IMR-90 (cell line): Measurements from ENCODE around the gene EFCAB5. TPM values are rescaled to one million over a fixed set of nuclear protein-coding genes. Genes with fewer than 3 reads are reported as not detected.

Experiments
- ATAC-seq: fragments of 200-7000 bp; cut with Tn5 transposase; 2 replicates; pipeline ENCODE4 v1.9.1; 2020; ENCODE audit warnings: low read depth, mild to moderate bottlenecking, moderate library complexity
- BruUV-seq: library from RNA; stranded (reverse); fragments of 400-500 nt; replicated peaks from 2 replicates; lab custom pipeline; 2021; lab: Mats Ljungman, UMichigan
- CTCF ChIA-PET: fragments of 300-600 bp; formaldehyde crosslinking; extraction: SDS; loops from one replicate; lab custom pipeline; 2021; ENCODE audit warnings: antibody characterized with exemption; lab: Yijun Ruan, JAX
- POLR2A ChIA-PET: fragments of 300-600 bp; sonication (Branson Sonifier 250); formaldehyde crosslinking; loops from one replicate; lab custom pipeline; 2022; ENCODE audit warnings: antibody characterized with exemption; ENCODE audit not compliant: unreplicated experiment; lab: Charles Lee
- DNase-seq: peaks from one replicate; pipeline ENCODE4 v3.0.0; 2013
- H2AFZ ChIP-seq: replicated peaks from 2 replicates; pipeline ENCODE3; 2013; ENCODE audit warnings: low read length, mild to moderate bottlenecking; ENCODE audit not compliant: poor library complexity
- H2AK5ac ChIP-seq: 2 replicates; pipeline ENCODE4 v1.6.1; 2013; ENCODE audit warnings: low read depth, low read length, inconsistent platforms
- H2AK9ac ChIP-seq: replicated peaks from 2 replicates; pipeline ENCODE3; 2013; ENCODE audit warnings: mild to moderate bottlenecking, low read depth, low read length, moderate library complexity; ENCODE audit not compliant: poor library complexity
- H2BK120ac ChIP-seq: 2 replicates; pipeline ENCODE4 v1.6.1; 2013; ENCODE audit warnings: low read depth, low read length, inconsistent platforms
- H2BK15ac ChIP-seq: 3 replicates; pipeline ENCODE4 v1.6.1; 2013; ENCODE audit warnings: low read depth, low read length, inconsistent platforms
- H2BK20ac ChIP-seq: 2 replicates; pipeline ENCODE4 v1.6.1; 2013; ENCODE audit warnings: low read depth, mild to moderate bottlenecking, inconsistent platforms, low read length, moderate library complexity
- H2BK5ac ChIP-seq: 2 replicates; pipeline ENCODE4 v1.6.1; 2013; ENCODE audit warnings: mild to moderate bottlenecking, low read depth, low read length, inconsistent platforms; ENCODE audit not compliant: poor library complexity, severe bottlenecking
- H3K14ac ChIP-seq: replicated peaks from 2 replicates; pipeline ENCODE4 v1.6.1; 2013; ENCODE audit warnings: low read depth, low read length, inconsistent platforms
- H3K18ac ChIP-seq: 2 replicates; pipeline ENCODE4 v1.6.1; 2013; ENCODE audit warnings: low read depth, low read length, control low read depth
- H3K23ac ChIP-seq: 2 replicates; pipeline ENCODE4 v1.6.1; 2013; ENCODE audit warnings: low read depth, low read length, inconsistent platforms
- H3K27ac ChIP-seq: 2 replicates; pipeline ENCODE4 v1.5.1; 2013; ENCODE audit warnings: mild to moderate bottlenecking, control low read depth, low read length; ENCODE audit not compliant: insufficient read depth
- H3K27me3 ChIP-seq: 2 replicates; pipeline ENCODE4 v1.6.1; 2013; ENCODE audit warnings: low read length; ENCODE audit not compliant: control insufficient read depth, insufficient read depth
- H3K36me3 ChIP-seq: 2 replicates; pipeline ENCODE4 v1.6.1; 2013; ENCODE audit warnings: low read length, mixed read lengths; ENCODE audit not compliant: control insufficient read depth, insufficient read depth
- H3K4ac ChIP-seq: 2 replicates; pipeline ENCODE4 v1.6.1; 2013; ENCODE audit warnings: low read depth, low read length, inconsistent platforms
- H3K4me1 ChIP-seq: 2 replicates; pipeline ENCODE4 v1.6.1; 2013; ENCODE audit warnings: low read length, mixed read lengths; ENCODE audit not compliant: control insufficient read depth, insufficient read depth
- H3K4me2 ChIP-seq: 2 replicates; pipeline ENCODE4 v1.6.1; 2013; ENCODE audit warnings: low read depth, mild to moderate bottlenecking, control low read depth, low read length, moderate library complexity
- H3K4me3 ChIP-seq: 2 replicates; pipeline ENCODE4 v1.5.1; 2013; ENCODE audit warnings: low read depth, mild to moderate bottlenecking, control low read depth, low read length, moderate library complexity; ENCODE audit not compliant: insufficient read depth
- H3K56ac ChIP-seq: 2 replicates; pipeline ENCODE4 v1.6.1; 2013; ENCODE audit warnings: low read length, inconsistent platforms; ENCODE audit not compliant: insufficient read depth; ENCODE audit errors: extremely low read depth
- H3K79me1 ChIP-seq, 2 experiments: 2 replicates each; pipeline ENCODE4 v1.6.1; 2013; ENCODE audit warnings: low read length in 2 of 2, inconsistent platforms in 1 of 2, low read depth in 1 of 2
- H3K9ac ChIP-seq: 2 replicates; pipeline ENCODE4 v1.6.1; 2013; ENCODE audit warnings: low read depth, low read length, control low read depth
- H3K9me1 ChIP-seq: 2 replicates; pipeline ENCODE4 v1.6.1; 2013; ENCODE audit warnings: low read length, inconsistent platforms; ENCODE audit not compliant: insufficient read depth
- H3K9me3 ChIP-seq: 2 replicates; pipeline ENCODE4 v1.6.1; 2013; ENCODE audit warnings: low read length; ENCODE audit not compliant: control insufficient read depth, insufficient read depth
- H4K20me1 ChIP-seq: 2 replicates; pipeline ENCODE4 v1.6.1; 2013; ENCODE audit warnings: low read length, inconsistent platforms; ENCODE audit not compliant: insufficient read depth
- H4K5ac ChIP-seq: 2 replicates; pipeline ENCODE4 v1.6.1; 2013; ENCODE audit warnings: mild to moderate bottlenecking, low read depth, low read length, control low read depth
- H4K8ac ChIP-seq, 2 experiments: 2 replicates each; pipeline ENCODE4 v1.6.1; 2013; ENCODE audit warnings: low read depth in 2 of 2, low read length in 2 of 2, control low read depth in 1 of 2, inconsistent platforms in 1 of 2
- H4K91ac ChIP-seq: 2 replicates; pipeline ENCODE4 v1.6.1; 2013; ENCODE audit warnings: low read depth, low read length, inconsistent platforms; ENCODE audit not compliant: insufficient read depth
- BHLHE40 ChIP-seq: fragments of 150-350 bp; IDR thresholded peaks from 2 replicates; pipeline ENCODE4 v1.6.1; 2016; ENCODE audit warnings: mild to moderate bottlenecking, low read depth, low read length
- CEBPB ChIP-seq: IDR thresholded peaks from 2 replicates; pipeline ENCODE4 v1.6.1; 2012; ENCODE audit warnings: low read depth, low read length, improper control_type of control experiment
- CHD1 ChIP-seq: IDR thresholded peaks from 2 replicates; pipeline ENCODE4 v1.6.1; 2012; ENCODE audit warnings: low read depth, low read length, improper control_type of control experiment
- CTCF ChIP-seq: conservative IDR thresholded peaks from 2 replicates; pipeline ENCODE4 v1.5.1; 2012; ENCODE audit warnings: mild to moderate bottlenecking, low read depth, low read length, improper control_type of control experiment
- ELK1 ChIP-seq: fragments of 150-350 bp; IDR thresholded peaks from 2 replicates; pipeline ENCODE4 v1.6.1; 2016; ENCODE audit warnings: low read depth, mild to moderate bottlenecking, low read length, moderate library complexity, borderline replicate concordance
- FOS ChIP-seq: fragments of 150-350 bp; IDR thresholded peaks from 2 replicates; pipeline ENCODE4 v1.6.1; 2016; ENCODE audit warnings: low read depth, low read length
- MAFK ChIP-seq: IDR thresholded peaks from 2 replicates; pipeline ENCODE4 v1.6.1; 2012; ENCODE audit warnings: low read depth, low read length, improper control_type of control experiment
- MAZ ChIP-seq: IDR thresholded peaks from 2 replicates; pipeline ENCODE4 v1.6.1; 2012; ENCODE audit warnings: low read depth, mild to moderate bottlenecking, low read length, improper control_type of control experiment, moderate library complexity, borderline replicate concordance
- NFE2L2 ChIP-seq: fragments of 150-350 bp; IDR thresholded peaks from 2 replicates; pipeline ENCODE4 v1.6.1; 2016; ENCODE audit warnings: low read depth, mild to moderate bottlenecking, low read length
- POLR2A ChIP-seq: IDR thresholded peaks from 2 replicates; pipeline ENCODE4 v1.6.1; 2012; ENCODE audit warnings: mild to moderate bottlenecking, low read depth, low read length
- RCOR1 ChIP-seq: IDR thresholded peaks from 2 replicates; pipeline ENCODE4 v1.6.1; 2012; ENCODE audit warnings: mild to moderate bottlenecking, low read length, improper control_type of control experiment; ENCODE audit not compliant: insufficient replicate concordance
- RFX5 ChIP-seq: IDR thresholded peaks from 2 replicates; pipeline ENCODE4 v1.8.0; 2012; ENCODE audit warnings: low read depth, mild to moderate bottlenecking, low read length, moderate library complexity
- SMC3 ChIP-seq: fragments of 150-350 bp; IDR thresholded peaks from 2 replicates; pipeline ENCODE4 v1.6.1; 2016; ENCODE audit warnings: low read depth, mild to moderate bottlenecking, antibody characterized with exemption, low read length, moderate library complexity
- USF2 ChIP-seq: fragments of 150-350 bp; IDR thresholded peaks from 2 replicates; pipeline ENCODE4 v1.6.1; 2017; ENCODE audit warnings: mild to moderate bottlenecking, antibody characterized with exemption, low read length, low read depth
- WGBS, 2 experiments: methylation state at CpG; one replicate each; pipeline versions ENCODE4 v1.1.5 to v1.1.7; 2013; ENCODE audit warnings: missing lambda C conversion rate in 2 of 2; ENCODE audit not compliant: insufficient read length in 1 of 2; ENCODE audit errors: extremely low coverage in 2 of 2; 5-methylcytosine and 5-hydroxymethylcytosine counted together
- dilution Hi-C: fragments of 300-500 bp; cut with HindIII; formaldehyde crosslinking; loops from one replicate; pipeline ENCODE4 v1.14.3; 2018; ENCODE audit warnings: low sequenced_read_pairs; ENCODE audit not compliant: unreplicated experiment
- in situ Hi-C: fragments of 300-500 bp; cut with MboI; formaldehyde crosslinking; loops from 3 replicates; pipeline ENCODE4 v1.14.3; 2019; ENCODE audit warnings: low sequenced_read_pairs, inconsistent platforms, mixed read lengths
- intact Hi-C: fragments of 100-400 bp; cut with micrococcal nuclease; formaldehyde crosslinking; loops from 2 replicates; pipeline ENCODE4 v1.10.0; 2022
- polyA plus RNA-seq, 3 experiments: library from polyadenylated mRNA; depleted of rRNA; stranded (reverse); fragments of >200 nt; gene quantifications; 2 replicates each; pipeline ENCODE4 v1.2.3, GENCODE V29; 2012; ENCODE audit warnings: low replicate concordance in 1 of 3
- total RNA-seq: library from RNA; depleted of rRNA; stranded (reverse); fragments of >200 nt; gene quantifications from 2 replicates; pipeline ENCODE4 v1.2.3, GENCODE V29; 2012

EFCAB5 gene
- total and polyA plus RNA-seq, 2 of the 4 experiments (the other 2 are of a cell fraction) = 0.14 TPM; not detected in 1

DNA sequence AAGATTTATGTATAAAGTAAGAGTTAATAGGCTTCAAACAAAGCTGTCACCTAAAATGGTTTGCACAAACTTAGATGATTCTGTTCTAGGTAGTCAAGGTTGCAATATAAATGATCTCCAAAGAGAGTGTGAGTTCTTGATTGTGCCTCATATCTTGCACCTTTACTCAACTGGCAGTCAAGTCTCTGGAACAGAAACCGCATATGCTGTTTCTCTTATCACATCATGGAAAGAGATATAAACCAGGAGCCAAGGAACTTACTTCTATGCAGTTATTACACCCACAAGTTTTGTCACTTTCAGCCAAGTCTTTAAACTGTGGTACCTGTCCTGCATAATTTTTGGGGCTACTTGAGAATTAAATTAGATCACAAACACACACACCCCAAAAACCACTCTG, 16.6 kb upstream of the EFCAB5 start:
- H3K79me1 ChIP-seq = peaks cover 13 to 71% of the 10 kb centered on the region in 2 experiments
- no peak for ATAC-seq
- no peak overlapping the region for H4K8ac ChIP-seq
- no peak overlapping the region for H2AFZ ChIP-seq
- no peaks in the 10 kb centered on the region; the same call in 1 of the 2 replicates for H3K4me1 ChIP-seq
- no peak for DNase-seq
- H3K14ac ChIP-seq = no peak overlapping the region
- no peaks in the 10 kb centered on the region for H3K36me3 ChIP-seq
- H3K27me3 ChIP-seq = no peaks in the 10 kb centered on the region
- H3K18ac ChIP-seq = no peak overlapping the region
- TF ChIP-seq NFE2L2 (no peak), MAFK (no peak), ELK1 (no peak), RCOR1 (no peak), CEBPB (no peak), RFX5 (no peak), POLR2A (no peak), CTCF (no peak), BHLHE40 (no peak), FOS (no peak), MAZ (no peak), SMC3 (no peak), CHD1 (no peak), USF2 (no peak)
- POLR2A ChIA-PET = no interaction called here
- no peak overlapping the region for H2BK15ac ChIP-seq
- no peak overlapping the region for H3K56ac ChIP-seq
- no peak overlapping the region for H2AK9ac ChIP-seq
- BruUV-seq = no TSS peak
- H3K4me3 ChIP-seq = no peak overlapping the region
- CTCF ChIA-PET = no interaction called here
- WGBS, 2 experiments = no CpG with 5 or more reads among the region's 1 CpG
- no peak overlapping the region for H3K23ac ChIP-seq
- H2BK5ac ChIP-seq = no peak overlapping the region
- H4K20me1 ChIP-seq = peaks cover 6% of the 10 kb centered on the region; the same call in 1 of the 2 replicates
- intact Hi-C loops (no loop called here), in situ Hi-C loops (loop anchor here (5.0 kb wide), 1 partner anchor 72 kb away; no protein-coding TSS in a partner anchor), dilution Hi-C loops (no loop called here)
- no peak overlapping the region for H2AK5ac ChIP-seq
- H3K9me3 ChIP-seq = no peaks in the 10 kb centered on the region
- H2BK120ac ChIP-seq = no peak overlapping the region
- no peak overlapping the region for H3K4ac ChIP-seq
- H4K91ac ChIP-seq = no peak overlapping the region
- no peak overlapping the region for H3K9ac ChIP-seq
- no peak overlapping the region for H2BK20ac ChIP-seq
- H3K27ac ChIP-seq = no peak overlapping the region
- H3K9me1 ChIP-seq = peaks cover 4% of the 10 kb centered on the region; the same call in 1 of the 2 replicates
- no peak overlapping the region for H4K5ac ChIP-seq
- no peak overlapping the region for H3K4me2 ChIP-seq
